ENCODE measurements around the gene PNMA8C.
A peak's percentile ranks its signal among the peaks of the same experiment; 100 is the strongest.

DNA sequence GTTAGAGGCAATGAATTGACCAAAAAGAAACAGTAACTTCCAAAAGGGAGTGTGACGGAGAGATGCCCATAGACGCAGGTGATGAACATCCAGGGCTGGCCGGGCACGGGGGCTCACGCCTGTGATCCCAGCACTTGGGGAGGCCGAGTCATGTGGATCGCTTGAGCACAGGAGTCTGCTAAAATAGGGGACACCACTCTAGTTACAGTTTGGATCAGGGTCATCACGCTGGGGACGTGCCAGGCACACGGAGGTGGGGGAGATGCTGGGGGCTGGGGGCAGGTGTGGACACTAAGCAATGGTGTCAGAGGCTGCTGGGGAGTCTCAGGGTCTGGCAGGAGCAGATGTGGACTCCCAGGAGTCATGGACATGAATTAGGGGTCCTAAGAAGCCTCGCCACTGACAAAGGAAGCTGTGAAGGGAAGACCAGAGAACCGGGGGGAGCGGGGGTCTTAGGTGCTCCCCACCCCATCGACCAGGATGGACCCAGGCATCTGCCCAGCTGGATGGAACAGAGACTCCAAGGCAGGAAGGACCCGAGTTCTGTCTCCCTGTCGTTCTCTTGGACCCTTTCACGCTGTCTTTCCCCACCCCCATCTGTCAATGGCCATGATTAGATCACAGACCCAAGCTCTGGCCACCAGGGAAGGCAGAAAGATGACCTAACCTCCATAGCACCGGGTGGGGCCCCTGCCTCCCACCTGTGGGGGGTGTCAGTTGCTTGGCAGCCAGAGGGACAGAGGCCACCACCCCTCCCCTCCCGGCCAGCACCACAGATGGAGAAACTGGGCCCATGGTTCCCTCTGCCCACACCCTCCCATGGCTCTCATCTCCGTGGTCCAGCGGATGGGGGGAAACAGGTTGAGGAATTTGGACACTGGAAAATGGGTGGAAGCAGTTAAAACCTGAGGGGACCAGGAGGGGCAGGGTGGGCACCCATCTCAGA, 35.0 kb downstream of the PNMA8C start:
- TF ChIP-seq ZBTB20 (tag by site-specific recombination; IDR thresholded peaks at IDR 0.05) (no peak), ZNF664 (tag by site-specific recombination; IDR thresholded peaks at IDR 0.05) (no peak), ZNF473 (tag by site-specific recombination; IDR thresholded peaks at IDR 0.05) (no peak), ZNF76 (tag by site-specific recombination; IDR thresholded peaks at IDR 0.05; ENCODE audit: borderline replicate concordance, low read depth) (no peak), ZFP69B (tag by site-specific recombination; IDR thresholded peaks at IDR 0.05) (peak; percentile 13; the same call in 1 of the 2 replicates), ZBTB7A (tag by site-specific recombination; IDR thresholded peaks at IDR 0.05; ENCODE audit: low read depth) (no peak), ZNF660 (tag by site-specific recombination; IDR thresholded peaks at IDR 0.05) (no peak), ZNF394 (tag by site-specific recombination; IDR thresholded peaks at IDR 0.05; ENCODE audit: borderline replicate concordance) (no peak)
- TF ChIP-seq, protein P1, sequence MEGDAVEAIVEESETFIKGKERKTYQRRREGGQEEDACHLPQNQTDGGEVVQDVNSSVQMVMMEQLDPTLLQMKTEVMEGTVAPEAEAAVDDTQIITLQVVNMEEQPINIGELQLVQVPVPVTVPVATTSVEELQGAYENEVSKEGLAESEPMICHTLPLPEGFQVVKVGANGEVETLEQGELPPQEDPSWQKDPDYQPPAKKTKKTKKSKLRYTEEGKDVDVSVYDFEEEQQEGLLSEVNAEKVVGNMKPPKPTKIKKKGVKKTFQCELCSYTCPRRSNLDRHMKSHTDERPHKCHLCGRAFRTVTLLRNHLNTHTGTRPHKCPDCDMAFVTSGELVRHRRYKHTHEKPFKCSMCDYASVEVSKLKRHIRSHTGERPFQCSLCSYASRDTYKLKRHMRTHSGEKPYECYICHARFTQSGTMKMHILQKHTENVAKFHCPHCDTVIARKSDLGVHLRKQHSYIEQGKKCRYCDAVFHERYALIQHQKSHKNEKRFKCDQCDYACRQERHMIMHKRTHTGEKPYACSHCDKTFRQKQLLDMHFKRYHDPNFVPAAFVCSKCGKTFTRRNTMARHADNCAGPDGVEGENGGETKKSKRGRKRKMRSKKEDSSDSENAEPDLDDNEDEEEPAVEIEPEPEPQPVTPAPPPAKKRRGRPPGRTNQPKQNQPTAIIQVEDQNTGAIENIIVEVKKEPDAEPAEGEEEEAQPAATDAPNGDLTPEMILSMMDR (tag by site-specific recombination; IDR thresholded peaks at IDR 0.05): no peak
- TF ChIP-seq, protein P2, sequence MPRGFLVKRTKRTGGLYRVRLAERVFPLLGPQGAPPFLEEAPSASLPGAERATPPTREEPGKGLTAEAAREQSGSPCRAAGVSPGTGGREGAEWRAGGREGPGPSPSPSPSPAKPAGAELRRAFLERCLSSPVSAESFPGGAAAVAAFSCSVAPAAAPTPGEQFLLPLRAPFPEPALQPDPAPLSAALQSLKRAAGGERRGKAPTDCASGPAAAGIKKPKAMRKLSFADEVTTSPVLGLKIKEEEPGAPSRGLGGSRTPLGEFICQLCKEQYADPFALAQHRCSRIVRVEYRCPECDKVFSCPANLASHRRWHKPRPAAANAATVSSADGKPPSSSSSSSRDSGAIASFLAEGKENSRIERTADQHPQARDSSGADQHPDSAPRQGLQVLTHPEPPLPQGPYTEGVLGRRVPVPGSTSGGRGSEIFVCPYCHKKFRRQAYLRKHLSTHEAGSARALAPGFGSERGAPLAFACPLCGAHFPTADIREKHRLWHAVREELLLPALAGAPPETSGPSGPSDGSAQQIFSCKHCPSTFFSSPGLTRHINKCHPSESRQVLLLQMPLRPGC (tag by site-specific recombination; IDR thresholded peaks at IDR 0.05): no peak
- TF ChIP-seq, protein P3, sequence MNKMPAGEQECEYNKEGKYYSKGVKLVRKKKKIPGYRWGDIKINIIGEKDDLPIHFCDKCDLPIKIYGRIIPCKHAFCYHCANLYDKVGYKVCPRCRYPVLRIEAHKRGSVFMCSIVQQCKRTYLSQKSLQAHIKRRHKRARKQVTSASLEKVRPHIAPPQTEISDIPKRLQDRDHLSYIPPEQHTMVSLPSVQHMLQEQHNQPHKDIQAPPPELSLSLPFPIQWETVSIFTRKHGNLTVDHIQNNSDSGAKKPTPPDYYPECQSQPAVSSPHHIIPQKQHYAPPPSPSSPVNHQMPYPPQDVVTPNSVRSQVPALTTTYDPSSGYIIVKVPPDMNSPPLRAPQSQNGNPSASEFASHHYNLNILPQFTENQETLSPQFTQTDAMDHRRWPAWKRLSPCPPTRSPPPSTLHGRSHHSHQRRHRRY (tag by site-specific recombination; IDR thresholded peaks at IDR 0.05): no peak
- TF ChIP-seq, protein P4, sequence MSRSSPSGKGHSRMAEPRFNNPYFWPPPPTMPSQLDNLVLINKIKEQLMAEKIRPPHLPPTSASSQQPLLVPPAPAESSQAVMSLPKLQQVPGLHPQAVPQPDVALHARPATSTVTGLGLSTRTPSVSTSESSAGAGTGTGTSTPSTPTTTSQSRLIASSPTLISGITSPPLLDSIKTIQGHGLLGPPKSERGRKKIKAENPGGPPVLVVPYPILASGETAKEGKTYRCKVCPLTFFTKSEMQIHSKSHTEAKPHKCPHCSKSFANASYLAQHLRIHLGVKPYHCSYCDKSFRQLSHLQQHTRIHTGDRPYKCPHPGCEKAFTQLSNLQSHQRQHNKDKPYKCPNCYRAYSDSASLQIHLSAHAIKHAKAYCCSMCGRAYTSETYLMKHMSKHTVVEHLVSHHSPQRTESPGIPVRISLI (tag by site-specific recombination; IDR thresholded peaks at IDR 0.05): no peak
- TF ChIP-seq, protein P5, sequence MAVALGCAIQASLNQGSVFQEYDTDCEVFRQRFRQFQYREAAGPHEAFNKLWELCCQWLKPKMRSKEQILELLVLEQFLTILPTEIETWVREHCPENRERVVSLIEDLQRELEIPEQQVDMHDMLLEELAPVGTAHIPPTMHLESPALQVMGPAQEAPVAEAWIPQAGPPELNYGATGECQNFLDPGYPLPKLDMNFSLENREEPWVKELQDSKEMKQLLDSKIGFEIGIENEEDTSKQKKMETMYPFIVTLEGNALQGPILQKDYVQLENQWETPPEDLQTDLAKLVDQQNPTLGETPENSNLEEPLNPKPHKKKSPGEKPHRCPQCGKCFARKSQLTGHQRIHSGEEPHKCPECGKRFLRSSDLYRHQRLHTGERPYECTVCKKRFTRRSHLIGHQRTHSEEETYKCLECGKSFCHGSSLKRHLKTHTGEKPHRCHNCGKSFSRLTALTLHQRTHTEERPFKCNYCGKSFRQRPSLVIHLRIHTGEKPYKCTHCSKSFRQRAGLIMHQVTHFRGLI (tag by site-specific recombination; IDR thresholded peaks at IDR 0.05): no peak
- TF ChIP-seq, protein P6, sequence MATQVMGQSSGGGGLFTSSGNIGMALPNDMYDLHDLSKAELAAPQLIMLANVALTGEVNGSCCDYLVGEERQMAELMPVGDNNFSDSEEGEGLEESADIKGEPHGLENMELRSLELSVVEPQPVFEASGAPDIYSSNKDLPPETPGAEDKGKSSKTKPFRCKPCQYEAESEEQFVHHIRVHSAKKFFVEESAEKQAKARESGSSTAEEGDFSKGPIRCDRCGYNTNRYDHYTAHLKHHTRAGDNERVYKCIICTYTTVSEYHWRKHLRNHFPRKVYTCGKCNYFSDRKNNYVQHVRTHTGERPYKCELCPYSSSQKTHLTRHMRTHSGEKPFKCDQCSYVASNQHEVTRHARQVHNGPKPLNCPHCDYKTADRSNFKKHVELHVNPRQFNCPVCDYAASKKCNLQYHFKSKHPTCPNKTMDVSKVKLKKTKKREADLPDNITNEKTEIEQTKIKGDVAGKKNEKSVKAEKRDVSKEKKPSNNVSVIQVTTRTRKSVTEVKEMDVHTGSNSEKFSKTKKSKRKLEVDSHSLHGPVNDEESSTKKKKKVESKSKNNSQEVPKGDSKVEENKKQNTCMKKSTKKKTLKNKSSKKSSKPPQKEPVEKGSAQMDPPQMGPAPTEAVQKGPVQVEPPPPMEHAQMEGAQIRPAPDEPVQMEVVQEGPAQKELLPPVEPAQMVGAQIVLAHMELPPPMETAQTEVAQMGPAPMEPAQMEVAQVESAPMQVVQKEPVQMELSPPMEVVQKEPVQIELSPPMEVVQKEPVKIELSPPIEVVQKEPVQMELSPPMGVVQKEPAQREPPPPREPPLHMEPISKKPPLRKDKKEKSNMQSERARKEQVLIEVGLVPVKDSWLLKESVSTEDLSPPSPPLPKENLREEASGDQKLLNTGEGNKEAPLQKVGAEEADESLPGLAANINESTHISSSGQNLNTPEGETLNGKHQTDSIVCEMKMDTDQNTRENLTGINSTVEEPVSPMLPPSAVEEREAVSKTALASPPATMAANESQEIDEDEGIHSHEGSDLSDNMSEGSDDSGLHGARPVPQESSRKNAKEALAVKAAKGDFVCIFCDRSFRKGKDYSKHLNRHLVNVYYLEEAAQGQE (tag by site-specific recombination; IDR thresholded peaks at IDR 0.05): no peak

Measured in HEK293 (cell line).